ENCODE results near the gene SURF4.
"Not testable (repeated sequence)": the region's sequence is repeated elsewhere in the genome, so short reads cannot be mapped to it uniquely, and the experiment has no call there.

The SURF4 gene

GRCh38 chr9:133322701-133323100, 53.2 kb downstream of the SURF4 start:
- TF ChIP-seq, protein P1, sequence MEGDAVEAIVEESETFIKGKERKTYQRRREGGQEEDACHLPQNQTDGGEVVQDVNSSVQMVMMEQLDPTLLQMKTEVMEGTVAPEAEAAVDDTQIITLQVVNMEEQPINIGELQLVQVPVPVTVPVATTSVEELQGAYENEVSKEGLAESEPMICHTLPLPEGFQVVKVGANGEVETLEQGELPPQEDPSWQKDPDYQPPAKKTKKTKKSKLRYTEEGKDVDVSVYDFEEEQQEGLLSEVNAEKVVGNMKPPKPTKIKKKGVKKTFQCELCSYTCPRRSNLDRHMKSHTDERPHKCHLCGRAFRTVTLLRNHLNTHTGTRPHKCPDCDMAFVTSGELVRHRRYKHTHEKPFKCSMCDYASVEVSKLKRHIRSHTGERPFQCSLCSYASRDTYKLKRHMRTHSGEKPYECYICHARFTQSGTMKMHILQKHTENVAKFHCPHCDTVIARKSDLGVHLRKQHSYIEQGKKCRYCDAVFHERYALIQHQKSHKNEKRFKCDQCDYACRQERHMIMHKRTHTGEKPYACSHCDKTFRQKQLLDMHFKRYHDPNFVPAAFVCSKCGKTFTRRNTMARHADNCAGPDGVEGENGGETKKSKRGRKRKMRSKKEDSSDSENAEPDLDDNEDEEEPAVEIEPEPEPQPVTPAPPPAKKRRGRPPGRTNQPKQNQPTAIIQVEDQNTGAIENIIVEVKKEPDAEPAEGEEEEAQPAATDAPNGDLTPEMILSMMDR (IDR thresholded peaks at IDR 0.05; ENCODE audit: low read depth, low read length), result no peak
- no peak for DNase-seq (ENCODE audit: extremely low read depth, low read depth)

DNA sequence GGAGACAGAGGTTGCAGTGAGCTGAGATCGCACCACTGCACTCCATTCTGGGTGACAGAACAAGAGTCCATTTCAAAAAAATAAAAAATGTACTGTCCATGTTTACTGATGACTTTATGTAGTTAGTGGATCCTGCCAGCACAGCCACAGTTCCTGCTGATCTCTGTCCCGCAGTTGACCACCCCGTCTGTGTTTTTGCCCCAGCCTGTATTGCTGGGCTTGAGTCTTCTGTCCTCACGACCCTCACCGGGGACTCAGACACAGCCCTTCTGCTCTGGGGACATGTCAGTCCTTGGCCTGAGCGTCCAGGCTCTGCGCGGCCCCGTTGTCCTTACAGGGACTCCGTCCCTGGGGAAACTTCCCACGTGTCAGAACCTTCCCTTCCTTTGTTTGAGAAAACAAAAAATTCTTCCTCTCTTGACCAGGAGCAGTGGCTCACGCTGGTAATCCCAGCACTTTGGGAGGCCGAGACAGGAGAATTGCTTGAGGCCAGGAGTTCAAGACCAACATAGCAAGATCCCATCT, 54.4 kb downstream of the SURF4 start:
- TF ChIP-seq, protein P1 (IDR thresholded peaks at IDR 0.05; ENCODE audit: low read depth, low read length), result no peak

GRCh38 chr9:133320421-133320881, 55.4 kb downstream of the SURF4 start:
- DNase-seq (ENCODE audit: extremely low read depth, low read depth), result no peak

More for the DNA sequence above, 54.4 kb downstream of the SURF4 start:
- DNase-seq (ENCODE audit: extremely low read depth, low read depth), result no peak

DNA sequence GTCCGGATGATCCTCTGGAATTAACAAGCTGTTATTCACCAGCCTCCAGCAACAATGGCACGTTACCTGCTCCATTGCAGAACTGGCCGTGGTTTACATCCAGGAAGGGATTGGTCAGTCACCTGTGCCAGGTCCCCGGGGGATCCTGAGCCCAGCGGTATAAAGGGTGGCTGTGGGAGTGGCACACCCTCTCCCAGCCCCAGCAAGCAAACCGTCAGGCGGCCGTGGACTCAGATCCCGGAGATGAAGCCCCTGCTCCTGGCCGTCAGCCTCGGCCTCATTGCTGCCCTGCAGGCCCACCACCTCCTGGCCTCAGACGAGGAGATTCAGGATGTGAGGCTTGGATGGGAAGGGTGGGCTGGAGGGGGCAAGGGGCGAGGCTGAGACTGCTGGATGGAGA, 58.3 kb downstream of the SURF4 start:
- not testable (repeated sequence) for DNase-seq (ENCODE audit: extremely low read depth, low read depth)

More at GRCh38 chr9:133320421-133320881, 55.4 kb downstream of the SURF4 start:
- TF ChIP-seq, protein P1 (IDR thresholded peaks at IDR 0.05; ENCODE audit: low read depth, low read length), result no peak

DNA sequence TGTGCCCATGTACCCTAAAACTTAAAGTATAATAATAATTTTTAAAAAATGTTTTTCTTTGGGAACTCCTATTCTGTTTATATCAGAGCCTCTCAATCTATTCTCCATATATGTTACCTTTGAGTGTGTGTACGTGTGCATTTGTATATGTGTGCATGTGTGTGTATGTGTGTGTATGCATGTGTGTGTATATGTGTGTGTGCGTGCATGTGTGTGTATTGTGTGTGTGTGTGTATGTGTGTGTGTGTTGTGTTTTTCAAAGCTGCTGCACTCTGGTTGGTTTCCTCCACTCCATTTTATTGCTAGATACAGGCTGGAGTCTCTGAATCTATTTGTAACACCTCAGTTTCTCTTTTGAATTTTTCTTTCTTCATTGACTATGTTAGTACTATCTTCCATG, 59.9 kb downstream of the SURF4 start:
- TF ChIP-seq, protein P1 (IDR thresholded peaks at IDR 0.05; ENCODE audit: low read depth, low read length), result no peak
- no peak for DNase-seq (ENCODE audit: extremely low read depth, low read depth)

All from AG09319 (cell line).